Islet of Langerhans (tissue), 1 donor: ENCODE data around the gene B4GALT2.

Source experiments
- FAIRE-seq: peaks from one replicate; lab custom pipeline; 2011; peaks lifted over from hg19 to GRCh38; lab: Jason Lieb, UNC

Gene B4GALT2

GRCh38 chr1:43970911-43971310 is 8.1 kb upstream of the B4GALT2 start:
- FAIRE-seq, result no peak

- FAIRE-seq, result no peak
These were observed 7.6 kb upstream of the B4GALT2 start for GRCh38 chr1:43971336-43971980.

- no peak for FAIRE-seq
These were observed 5.0 kb upstream of the B4GALT2 start for GRCh38 chr1:43973981-43974442.

- FAIRE-seq, result no peak
These were observed 4.4 kb upstream of the B4GALT2 start, which contains the start of gene ATP6V0B for GRCh38 chr1:43974443-43975248. Gene ATP6V0B (plus strand): TSS chr1:43974960. CDS start chr1:43975041, 81 bp downstream.

GRCh38 chr1:43975249-43975961 is 3.6 kb upstream of the B4GALT2 start:
- FAIRE-seq, result no peak

GRCh38 chr1:43976045-43976444 is 3.0 kb upstream of the B4GALT2 start:
- FAIRE-seq, result no peak

- no peak for FAIRE-seq
These were observed 2.1 kb upstream of the B4GALT2 start for GRCh38 chr1:43976890-43977289.

- no peak for FAIRE-seq
These were observed 1.4 kb upstream of the B4GALT2 start for GRCh38 chr1:43977376-43978263.

- FAIRE-seq, result no peak
These were observed 803 bp upstream of the B4GALT2 start for GRCh38 chr1:43978264-43978550.

GRCh38 chr1:43979261-43979527 is 184 bp downstream of the B4GALT2 start:
- FAIRE-seq, result no peak

- no peak for FAIRE-seq
These were observed 681 bp downstream of the B4GALT2 start for GRCh38 chr1:43979528-43980254.

GRCh38 chr1:43980255-43981134 is 1.5 kb downstream of the B4GALT2 start:
- no peak for FAIRE-seq

- FAIRE-seq, result no peak
These were observed 2.1 kb downstream of the B4GALT2 start for GRCh38 chr1:43981135-43981491.

GRCh38 chr1:43981636-43982035 is 2.6 kb downstream of the B4GALT2 start:
- no peak for FAIRE-seq

- FAIRE-seq, result no peak
These were observed 3.2 kb downstream of the B4GALT2 start for GRCh38 chr1:43982241-43982640.

- no peak for FAIRE-seq
These were observed 3.8 kb downstream of the B4GALT2 start for GRCh38 chr1:43982808-43983207.

- FAIRE-seq, result no peak
These were observed 4.4 kb downstream of the B4GALT2 start for GRCh38 chr1:43983253-43983899.

GRCh38 chr1:43984855-43985254 is 5.8 kb downstream of the B4GALT2 start:
- no peak for FAIRE-seq

- no peak for FAIRE-seq
These were observed 7.1 kb downstream of the B4GALT2 start for GRCh38 chr1:43985984-43986595.

- FAIRE-seq, result no peak
These were observed 7.7 kb downstream of the B4GALT2 start for GRCh38 chr1:43986712-43987111.
